ENCODE results near the gene DYTN. TPM values are rescaled to one million over a fixed set of nuclear protein-coding genes. Genes with fewer than 3 reads are reported as not detected.

Gene DYTN
- total and polyA plus RNA-seq, 12 donors: not detected

DNA sequence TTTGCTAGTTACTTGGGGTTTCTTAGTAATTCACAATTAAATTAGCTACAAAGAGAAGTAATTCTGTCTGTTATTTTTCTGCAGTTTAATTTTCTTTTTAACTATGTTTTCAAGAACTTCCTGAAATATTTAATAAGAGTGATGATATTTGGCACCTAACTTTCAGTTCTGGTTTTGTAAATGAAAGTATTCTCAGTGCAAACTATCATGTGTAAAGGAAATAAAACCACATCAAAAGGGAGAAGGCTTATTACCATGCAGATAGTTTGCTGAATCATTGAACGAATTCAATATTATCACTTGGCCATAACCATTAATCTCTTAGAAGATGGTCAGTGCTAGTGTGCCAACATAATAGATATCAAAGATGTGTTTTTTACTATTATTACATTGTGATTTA, 29.2 kb downstream of the DYTN start:
- Histone ChIP-seq H3K27ac (no peak overlapping the region), H3K36me3 (replicated peaks in 1 of 2) (no peaks in the 10 kb centered on the region), H3K9me3 (replicated peaks in 1 of 3) (no peaks in the 10 kb centered on the region), H3K4me3 (no peak overlapping the region), H3K4me1 (replicated peaks in 1 of 2) (no peaks in the 10 kb centered on the region), H3K27me3 (no peaks in the 10 kb centered on the region)
- DNase-seq: no peak
- WGBS, 4 donors: 32 to 58% (median 44%) methylated on average over 1 of the region's 1 CpG
- intact Hi-C loops (cut with DNase I): no loop called here
- no peak for TF ChIP-seq POLR2A (IDR thresholded peaks at IDR 0.05)
- TF ChIP-seq, protein P1, sequence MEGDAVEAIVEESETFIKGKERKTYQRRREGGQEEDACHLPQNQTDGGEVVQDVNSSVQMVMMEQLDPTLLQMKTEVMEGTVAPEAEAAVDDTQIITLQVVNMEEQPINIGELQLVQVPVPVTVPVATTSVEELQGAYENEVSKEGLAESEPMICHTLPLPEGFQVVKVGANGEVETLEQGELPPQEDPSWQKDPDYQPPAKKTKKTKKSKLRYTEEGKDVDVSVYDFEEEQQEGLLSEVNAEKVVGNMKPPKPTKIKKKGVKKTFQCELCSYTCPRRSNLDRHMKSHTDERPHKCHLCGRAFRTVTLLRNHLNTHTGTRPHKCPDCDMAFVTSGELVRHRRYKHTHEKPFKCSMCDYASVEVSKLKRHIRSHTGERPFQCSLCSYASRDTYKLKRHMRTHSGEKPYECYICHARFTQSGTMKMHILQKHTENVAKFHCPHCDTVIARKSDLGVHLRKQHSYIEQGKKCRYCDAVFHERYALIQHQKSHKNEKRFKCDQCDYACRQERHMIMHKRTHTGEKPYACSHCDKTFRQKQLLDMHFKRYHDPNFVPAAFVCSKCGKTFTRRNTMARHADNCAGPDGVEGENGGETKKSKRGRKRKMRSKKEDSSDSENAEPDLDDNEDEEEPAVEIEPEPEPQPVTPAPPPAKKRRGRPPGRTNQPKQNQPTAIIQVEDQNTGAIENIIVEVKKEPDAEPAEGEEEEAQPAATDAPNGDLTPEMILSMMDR (IDR thresholded peaks at IDR 0.05): no peak

DNA sequence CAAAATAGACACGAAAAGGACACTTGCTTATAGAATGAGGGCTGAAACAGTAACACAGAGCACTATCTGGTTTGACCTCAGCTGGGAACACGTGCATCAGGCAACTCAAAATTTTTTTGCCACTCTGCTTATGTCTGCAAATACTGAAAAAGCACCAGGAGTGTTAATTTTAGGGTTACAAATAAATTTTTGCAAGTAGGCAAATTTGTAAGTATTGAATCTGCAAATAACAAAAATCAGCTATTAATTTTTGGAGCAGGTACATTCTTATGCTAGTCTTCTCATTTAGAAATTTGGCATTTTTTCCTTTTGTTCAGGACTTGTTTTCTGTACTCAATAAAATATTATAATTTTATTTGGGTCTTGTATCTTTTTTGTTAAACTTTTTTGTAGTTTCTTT, 29.7 kb downstream of the DYTN start:
- Histone ChIP-seq H3K36me3 (replicated peaks in 1 of 2) (no peaks in the 10 kb centered on the region), H3K9me3 (replicated peaks in 1 of 3) (no peaks in the 10 kb centered on the region), H3K27me3 (no peaks in the 10 kb centered on the region), H3K27ac (no peak overlapping the region), H3K4me1 (replicated peaks in 1 of 2) (no peaks in the 10 kb centered on the region), H3K4me3 (no peak overlapping the region)
- TF ChIP-seq, protein P1 (IDR thresholded peaks at IDR 0.05): no peak
- 54 to 65% (median 63%) methylated on average over 2 of the region's 2 CpGs for WGBS, 4 donors
- intact Hi-C loops (cut with DNase I): no loop called here
- no peak for DNase-seq

DNA sequence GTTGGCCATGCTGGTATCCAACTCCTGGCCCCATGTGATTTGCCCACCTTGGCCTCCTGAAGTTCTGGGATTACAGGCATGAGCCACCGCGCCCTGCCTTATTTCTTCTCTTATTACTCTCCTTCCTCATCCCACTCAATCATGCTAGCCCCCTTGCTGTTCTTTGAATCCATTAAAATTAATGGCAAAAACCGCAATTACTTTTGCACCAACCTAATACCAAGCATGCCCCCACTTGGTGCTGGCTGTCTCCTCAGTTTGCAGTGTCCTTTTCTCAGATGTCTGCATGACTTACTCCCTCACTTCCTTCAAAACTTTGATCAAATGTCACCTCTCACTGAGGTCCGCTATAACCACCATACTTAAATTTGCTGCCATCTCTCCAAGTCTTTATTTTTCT, 34.6 kb downstream of the DYTN start:
- no peaks in the 10 kb centered on the region for H3K9me3 ChIP-seq (replicated peaks in 1 of 3)
- no peaks in the 10 kb centered on the region for H3K36me3 ChIP-seq (replicated peaks in 1 of 2)
- H3K27me3 ChIP-seq: no peaks in the 10 kb centered on the region
- no peak for TF ChIP-seq POLR2A (IDR thresholded peaks at IDR 0.05)
- TF ChIP-seq, protein P1 (IDR thresholded peaks at IDR 0.05): no peak
- H3K4me3 ChIP-seq: no peak overlapping the region
- intact Hi-C loops (cut with DNase I): no loop called here
- 89 to 98% (median 92%) methylated on average over 4 of the region's 4 CpGs for WGBS, 4 donors
- H3K4me1 ChIP-seq (replicated peaks in 1 of 2): no peaks in the 10 kb centered on the region
- no peak overlapping the region for H3K27ac ChIP-seq
- DNase-seq: no peak

DNA sequence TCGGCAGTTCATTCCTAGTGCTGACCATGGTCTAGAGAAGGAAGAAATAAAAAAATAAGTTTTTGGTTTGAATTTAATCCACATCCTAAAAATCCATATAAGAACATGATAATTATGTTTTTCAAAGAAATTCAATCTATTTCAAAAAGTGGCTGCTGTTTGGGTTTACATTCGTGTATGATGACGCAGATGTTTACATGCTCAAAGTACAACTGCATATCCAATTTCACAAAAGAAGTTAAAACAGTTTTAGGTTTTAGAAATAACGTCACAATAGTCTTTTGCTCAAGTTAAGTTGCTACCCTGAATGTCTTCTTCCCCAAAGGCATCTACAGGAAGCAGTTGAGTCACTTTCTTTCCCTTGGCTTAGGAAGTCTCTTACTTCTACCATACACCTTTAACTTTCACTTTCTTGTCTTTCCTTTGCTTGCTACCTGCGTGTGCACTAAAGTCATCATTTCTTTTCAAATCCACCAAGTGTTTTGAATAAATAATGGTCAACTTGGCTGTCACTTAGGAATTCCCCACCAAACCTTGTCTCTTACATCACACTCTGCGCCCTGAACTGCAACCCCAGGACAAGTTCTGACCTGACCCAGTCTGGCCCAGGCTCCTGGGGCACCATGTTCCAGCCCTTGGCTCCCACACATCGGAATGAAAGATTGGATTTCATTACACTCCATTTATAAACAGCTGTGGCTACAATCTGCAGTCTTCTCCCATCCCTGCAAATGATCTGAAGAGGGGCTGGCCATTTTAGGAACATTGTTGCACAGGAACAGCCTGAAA, 47.5 kb downstream of the DYTN start:
- TF ChIP-seq POLR2A (IDR thresholded peaks at IDR 0.05): no peak
- WGBS, 4 donors: 63 to 78% (median 70%) methylated on average over 7 of the region's 7 CpGs
- intact Hi-C loops (cut with DNase I): no loop called here
- H3K27me3 ChIP-seq: peaks cover 3% of the 10 kb centered on the region
- no peak overlapping the region for H3K27ac ChIP-seq
- no peaks in the 10 kb centered on the region for H3K36me3 ChIP-seq (replicated peaks in 1 of 2)
- H3K9me3 ChIP-seq (replicated peaks in 1 of 3): no peaks in the 10 kb centered on the region
- H3K4me1 ChIP-seq (replicated peaks in 1 of 2): no peaks in the 10 kb centered on the region
- H3K4me3 ChIP-seq: no peak overlapping the region
- DNase-seq: no peak

DNA sequence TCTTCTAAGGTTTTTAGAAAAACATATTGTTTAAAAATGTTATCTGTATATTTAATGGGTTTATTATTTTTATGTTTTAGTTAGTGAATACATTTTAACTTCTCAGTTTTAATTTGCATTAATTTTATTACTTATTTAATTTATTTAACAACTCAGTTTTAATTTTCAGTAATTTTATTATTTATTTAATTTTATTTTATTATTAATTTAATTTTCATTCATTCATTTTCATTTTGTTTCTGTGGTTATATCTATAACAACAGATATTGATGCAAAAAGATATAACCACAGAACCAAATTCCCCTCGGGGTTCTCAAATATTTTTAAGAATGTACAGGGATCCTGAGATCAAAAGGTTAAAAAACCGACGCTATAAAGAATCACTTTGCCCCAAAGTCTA, 52.9 kb downstream of the DYTN start:
- H3K4me1 ChIP-seq (replicated peaks in 1 of 2): no peaks in the 10 kb centered on the region
- no peak overlapping the region for H3K27ac ChIP-seq
- intact Hi-C loops (cut with DNase I): no loop called here
- no peak for TF ChIP-seq POLR2A (IDR thresholded peaks at IDR 0.05)
- TF ChIP-seq, protein P1 (IDR thresholded peaks at IDR 0.05): no peak
- no peak overlapping the region for H3K4me3 ChIP-seq
- H3K9me3 ChIP-seq (replicated peaks in 1 of 3): no peaks in the 10 kb centered on the region
- H3K27me3 ChIP-seq: no peaks in the 10 kb centered on the region
- no peak for DNase-seq
- H3K36me3 ChIP-seq (replicated peaks in 1 of 2): no peaks in the 10 kb centered on the region
- WGBS, 4 donors: 77 to 82% (median 79%) methylated on average over 3 of the region's 3 CpGs

All from adrenal gland (tissue), 12 donors.